GM12873 (cell line): Measurements from ENCODE around the gene NHERF2.

ENCODE experiments used
- CTCF ChIP-seq: IDR thresholded peaks from 2 replicates; pipeline ENCODE4 v1.5.1; 2012; ENCODE audit warnings: low read depth, mild to moderate bottlenecking, moderate library complexity, low read length, control low read depth; ENCODE audit not compliant: insufficient read depth; ENCODE audit errors: missing control alignments

The NHERF2 gene

GRCh38 chr16:1980770-1981087, 46.0 kb upstream of the NHERF2 start:
- no peak for TF ChIP-seq CTCF

GRCh38 chr16:1981398-1981836, 45.3 kb upstream of the NHERF2 start, which contains the start of gene NOXO1:
TSS of gene NOXO1 (minus strand) at chr16:1981469. CDS start at chr16:1981179, 290 bp downstream.
- no peak for TF ChIP-seq CTCF

- no peak for TF ChIP-seq CTCF
Observed at GRCh38 chr16:1982013-1982433, 44.7 kb upstream of the NHERF2 start.

GRCh38 chr16:1982991-1983543, 43.6 kb upstream of the NHERF2 start:
- TF ChIP-seq CTCF, result no peak

GRCh38 chr16:1983544-1984346, 43.0 kb upstream of the NHERF2 start, which contains the start of gene GFER:
TSS of gene GFER (plus strand) at chr16:1984193. CDS start at chr16:1984219, 26 bp downstream.
- peak; percentile 50 for TF ChIP-seq CTCF

- TF ChIP-seq CTCF, result no peak
Observed at GRCh38 chr16:1984347-1985225, 42.1 kb upstream of the NHERF2 start.
